ENCODE measurements around the gene GPSM3.
"Not testable (repeated sequence)": the region's sequence is repeated elsewhere in the genome, so short reads cannot be mapped to it uniquely, and the experiment has no call there.

Gene GPSM3

GRCh38 chr6:32149932-32150870 is 42.2 kb downstream of the GPSM3 start:
- DNase-seq (ENCODE audit: low spot score), result no peak

- no peak for DNase-seq (ENCODE audit: low spot score)
Observed at GRCh38 chr6:32149092-32149755, 43.2 kb downstream of the GPSM3 start.

GRCh38 chr6:32148289-32149091 is 44.0 kb downstream of the GPSM3 start:
- DNase-seq (ENCODE audit: low spot score), result no peak

- no peak for DNase-seq (ENCODE audit: low spot score)
Observed at GRCh38 chr6:32147401-32148132, 44.9 kb downstream of the GPSM3 start.

GRCh38 chr6:32146687-32147086 is 45.8 kb downstream of the GPSM3 start:
- DNase-seq (ENCODE audit: low spot score), result no peak

GRCh38 chr6:32146287-32146686 is 46.2 kb downstream of the GPSM3 start:
- DNase-seq (ENCODE audit: low spot score), result no peak

GRCh38 chr6:32144238-32144637 is 48.2 kb downstream of the GPSM3 start:
- DNase-seq (ENCODE audit: low spot score), result not testable (repeated sequence)
